Lung (tissue), 12 donors: Measurements from ENCODE around the gene CENPP. TPM values are rescaled to one million over a fixed set of nuclear protein-coding genes. Genes with fewer than 3 reads are reported as not detected.
A peak's percentile ranks its signal among the peaks of the same experiment; 100 is the strongest.

Experiments used
- ATAC-seq: fragments of 200-7000 bp; cut with Tn5 transposase; one replicate; pipeline ENCODE4 v1.9.1; 2020; ENCODE audit warnings: moderate number of reproducible peaks; ENCODE audit not compliant: insufficient read depth, low FRiP score
- DNase-seq, 3 donors: peaks; one replicate each; pipeline ENCODE4 v3.0.0-alpha.2; 2013 to 2017
- H3K27ac ChIP-seq, 2 donors: one replicate each; pipeline ENCODE4 v1.5.1; 2013; ENCODE audit warnings: mild to moderate bottlenecking in 2 of 2, moderate library complexity in 2 of 2, control low read depth in 1 of 2, inconsistent platforms in 1 of 2, low read depth in 1 of 2, low read length in 1 of 2
- H3K27me3 ChIP-seq, 3 donors: one replicate each; pipeline ENCODE4 v1.5.1; 2013; ENCODE audit warnings: low read length in 2 of 3; ENCODE audit not compliant: control insufficient read depth in 3 of 3, insufficient read depth in 3 of 3
- H3K36me3 ChIP-seq, 4 donors: one replicate each; pipeline ENCODE4 v1.5.1; 2013; ENCODE audit warnings: low read length in 4 of 4, mild to moderate bottlenecking in 1 of 4, moderate library complexity in 1 of 4; ENCODE audit not compliant: control insufficient read depth in 4 of 4, insufficient read depth in 4 of 4
- H3K4me1 ChIP-seq, 5 donors: one replicate each; pipeline ENCODE4 v1.5.1; 2013; ENCODE audit warnings: low read length in 5 of 5, mild to moderate bottlenecking in 2 of 5, moderate library complexity in 1 of 5; ENCODE audit not compliant: control insufficient read depth in 5 of 5, insufficient read depth in 5 of 5
- H3K4me3 ChIP-seq: one replicate; pipeline ENCODE4 v1.5.1; 2013; ENCODE audit warnings: mild to moderate bottlenecking, control low read depth, moderate library complexity
- H3K9ac ChIP-seq, 2 donors: one replicate each; pipeline ENCODE4 v1.5.1; 2013; ENCODE audit warnings: low read length in 2 of 2, control low read depth in 1 of 2; ENCODE audit not compliant: insufficient read depth in 1 of 2
- H3K9me3 ChIP-seq, 4 donors: one replicate each; pipeline ENCODE4 v1.5.1; 2013; ENCODE audit warnings: low read length in 3 of 4, mild to moderate bottlenecking in 1 of 4, moderate library complexity in 1 of 4; ENCODE audit not compliant: control insufficient read depth in 4 of 4, insufficient read depth in 3 of 4
- WGBS, 2 donors: extraction: QIAGEN DNeasy Blood & Tissue Kit; methylation state at CpG; one replicate each; pipeline ENCODE4 v1.1.7; 2013; 5-methylcytosine and 5-hydroxymethylcytosine counted together
- polyA plus RNA-seq, 2 donors: library from polyadenylated mRNA; stranded (reverse); fragments of 200-250 nt; gene quantifications; one replicate each; pipeline ENCODE4 v1.2.1, GENCODE V29; 2013
- total RNA-seq, 2 donors: library from RNA; depleted of rRNA in 1 of 2; stranded (reverse); fragments of >200 nt in 1 of 2; gene quantifications; one replicate each; pipeline ENCODE4 v1.2.1, GENCODE V29; 2014 to 2021
- TF ChIP-seq, protein P1 (sequence below): IDR thresholded peaks from 2 replicates; pipeline ENCODE4 v1.5.1; 2012; ENCODE audit warnings: mild to moderate bottlenecking; ENCODE audit errors: control extremely low read depth, extremely low read depth
- donor health status: control.
- donor health status: control.
- donor health status: Bipolar disorder and iron deficiency.
- donor health status: healthy.
- donor health status: DM: yes; HTN: yes; CAD: no.

The CENPP gene
- total and polyA plus RNA-seq, 4 donors = 1.2 to 11.8 (median 2.9) TPM

DNA sequence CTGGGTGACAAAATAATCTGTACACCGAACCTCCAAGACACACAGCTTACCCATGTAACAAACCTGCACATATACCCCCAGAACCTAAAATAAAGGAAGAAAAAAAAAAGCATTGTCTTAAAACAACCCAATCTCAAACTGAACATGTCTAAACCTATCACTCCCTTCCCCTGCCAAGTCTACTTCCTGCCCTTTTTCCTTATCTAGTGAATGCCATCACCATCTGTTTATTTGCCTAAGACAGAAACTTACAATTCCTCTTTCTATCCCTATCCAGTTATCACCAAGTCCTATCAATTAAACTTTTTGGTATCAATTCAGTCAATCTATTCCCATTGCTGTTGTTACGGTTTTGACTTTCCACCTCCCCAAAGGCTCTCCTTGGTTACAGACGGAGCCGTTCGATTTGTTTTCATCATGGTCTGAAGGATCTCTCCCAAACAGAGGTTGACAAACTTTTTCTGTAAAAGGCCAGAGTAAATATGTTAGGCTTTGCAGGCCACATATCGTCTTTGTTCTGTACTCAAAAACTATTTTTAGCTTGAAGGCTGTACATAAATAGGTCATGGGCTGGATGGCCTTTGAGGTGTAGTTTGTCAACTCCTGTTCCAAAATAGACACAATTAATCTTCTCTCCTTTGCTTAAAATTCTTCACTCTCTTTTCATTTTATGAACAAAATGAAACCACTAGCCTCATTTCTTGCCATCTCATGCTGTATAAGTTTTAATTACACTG is 12.7 kb upstream of the CENPP start:
- 41 to 55% methylated on average over 6 of the region's 6 CpGs for WGBS, 2 donors
- Histone ChIP-seq H3K36me3 (peaks cover 29 to 51% (median 35%) of the 10 kb centered on the region in 4 donors), H3K27ac (peak overlapping the region in 1 of 2 donors; percentile 80), H3K9me3 (no peaks in the 10 kb centered on the region), H3K4me3 (no peak overlapping the region), H3K9ac (no peak overlapping the region), H3K4me1 (peaks cover 0 to 7% (median 0%) of the 10 kb centered on the region in 5 donors), H3K27me3 (no peaks in the 10 kb centered on the region)
- TF ChIP-seq, protein P1, sequence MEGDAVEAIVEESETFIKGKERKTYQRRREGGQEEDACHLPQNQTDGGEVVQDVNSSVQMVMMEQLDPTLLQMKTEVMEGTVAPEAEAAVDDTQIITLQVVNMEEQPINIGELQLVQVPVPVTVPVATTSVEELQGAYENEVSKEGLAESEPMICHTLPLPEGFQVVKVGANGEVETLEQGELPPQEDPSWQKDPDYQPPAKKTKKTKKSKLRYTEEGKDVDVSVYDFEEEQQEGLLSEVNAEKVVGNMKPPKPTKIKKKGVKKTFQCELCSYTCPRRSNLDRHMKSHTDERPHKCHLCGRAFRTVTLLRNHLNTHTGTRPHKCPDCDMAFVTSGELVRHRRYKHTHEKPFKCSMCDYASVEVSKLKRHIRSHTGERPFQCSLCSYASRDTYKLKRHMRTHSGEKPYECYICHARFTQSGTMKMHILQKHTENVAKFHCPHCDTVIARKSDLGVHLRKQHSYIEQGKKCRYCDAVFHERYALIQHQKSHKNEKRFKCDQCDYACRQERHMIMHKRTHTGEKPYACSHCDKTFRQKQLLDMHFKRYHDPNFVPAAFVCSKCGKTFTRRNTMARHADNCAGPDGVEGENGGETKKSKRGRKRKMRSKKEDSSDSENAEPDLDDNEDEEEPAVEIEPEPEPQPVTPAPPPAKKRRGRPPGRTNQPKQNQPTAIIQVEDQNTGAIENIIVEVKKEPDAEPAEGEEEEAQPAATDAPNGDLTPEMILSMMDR = no peak
- ATAC-seq (no peak), DNase-seq (no peak)

DNA sequence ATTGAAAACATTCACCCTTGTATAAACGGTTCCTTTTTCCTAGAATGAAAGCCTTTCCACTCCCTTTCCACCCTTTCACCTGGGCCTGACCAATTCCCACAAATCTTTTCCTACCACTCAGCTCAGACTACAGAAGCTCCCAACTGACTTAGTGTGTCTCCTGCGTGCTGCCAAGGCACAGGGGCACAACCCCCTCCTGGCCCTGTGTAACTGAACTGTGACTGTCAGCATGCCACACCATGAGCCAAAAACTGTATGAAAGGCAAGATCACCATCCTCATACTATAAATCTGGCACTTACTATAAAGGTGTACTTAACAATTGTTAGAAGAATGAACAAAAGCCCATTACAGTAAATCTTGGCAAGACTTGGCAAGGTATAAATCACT is 12.1 kb upstream of the CENPP start:
- TF ChIP-seq, protein P1 = no peak
- H3K36me3 ChIP-seq = peaks cover 28 to 46% (median 34%) of the 10 kb centered on the region in 4 donors
- 71 to 75% methylated on average over 2 of the region's 2 CpGs for WGBS, 2 donors
- no peak overlapping the region for H3K9ac ChIP-seq
- no peaks in the 10 kb centered on the region for H3K27me3 ChIP-seq
- H3K27ac ChIP-seq = peak overlapping the region in 1 of 2 donors; percentile 80
- no peak overlapping the region for H3K4me3 ChIP-seq
- ATAC-seq (no peak), DNase-seq (no peak)
- H3K4me1 ChIP-seq = peaks cover 0 to 7% (median 0%) of the 10 kb centered on the region in 5 donors
- no peaks in the 10 kb centered on the region for H3K9me3 ChIP-seq

DNA sequence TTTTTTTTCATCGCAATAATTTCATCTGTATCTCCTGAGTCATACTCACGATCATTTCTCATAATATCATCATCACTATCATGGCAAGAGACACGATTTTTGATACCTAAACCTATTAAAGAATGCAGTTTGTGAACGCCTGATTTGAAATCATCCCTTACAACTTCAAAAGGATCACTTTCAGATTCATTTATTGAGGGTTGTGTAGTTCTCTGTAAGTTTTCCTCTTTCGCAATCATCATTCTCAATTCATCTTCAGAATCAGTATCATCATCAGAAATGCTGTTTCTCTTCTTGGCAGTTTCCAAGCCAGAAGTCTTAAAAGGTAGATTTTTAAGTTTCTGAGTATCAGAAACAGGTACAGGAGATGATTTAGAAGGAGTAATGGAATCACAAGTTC is 10.3 kb upstream of the CENPP start:
- no peak for ATAC-seq
- Histone ChIP-seq H3K9ac (no peak overlapping the region), H3K4me1 (peaks cover 0 to 7% (median 0%) of the 10 kb centered on the region in 5 donors), H3K27me3 (no peaks in the 10 kb centered on the region), H3K36me3 (peaks cover 18 to 36% (median 32%) of the 10 kb centered on the region in 4 donors), H3K4me3 (no peak overlapping the region), H3K9me3 (no peaks in the 10 kb centered on the region), H3K27ac (no peak overlapping the region)
- TF ChIP-seq, protein P1 = no peak
- WGBS, 2 donors = 89 to 96% methylated on average over 5 of the region's 5 CpGs
- DNase-seq = no peak
